K562 (cell line): ENCODE data around the gene LPGAT1. TPM values are rescaled to one million over a fixed set of nuclear protein-coding genes. Genes with fewer than 3 reads are reported as not detected.

Source experiments
- DACH1 ChIP-seq: fragments of 450-650 bp; IDR thresholded peaks from 2 replicates; pipeline ENCODE4 v1.6.1; 2018; ENCODE audit not compliant: partially characterized antibody
- FIP1L1 ChIP-seq: fragments of 200-400 bp; formaldehyde crosslinking; IDR thresholded peaks from 2 replicates; pipeline ENCODE4 v1.6.1; 2018; ENCODE audit warnings: mild to moderate bottlenecking, low read depth, low read length; ENCODE audit not compliant: poor library complexity, severe bottlenecking
- HNRNPK ChIP-seq: fragments of 200-400 bp; formaldehyde crosslinking; IDR thresholded peaks from one replicate; pipeline ENCODE4 v1.6.1; 2018; ENCODE audit warnings: mild to moderate bottlenecking, low read depth, low read length; ENCODE audit not compliant: poor library complexity, severe bottlenecking
- HNRNPL ChIP-seq: fragments of 200-400 bp; formaldehyde crosslinking; IDR thresholded peaks from 2 replicates; pipeline ENCODE4 v1.6.1; 2017; ENCODE audit warnings: low read depth, mild to moderate bottlenecking, low read length
- MLLT1 ChIP-seq, 2 experiments: fragments of 450-650 bp; IDR thresholded peaks; 2 replicates each; pipeline ENCODE4 v1.6.1; 2016
- NCOR1 ChIP-seq: fragments of 450-650 bp; IDR thresholded peaks from 2 replicates; pipeline ENCODE4 v1.6.1; 2016; ENCODE audit warnings: mild to moderate bottlenecking, moderate library complexity
- POLR2B ChIP-seq: fragments of 450-650 bp; IDR thresholded peaks from 2 replicates; pipeline ENCODE4 v1.6.1; 2018; ENCODE audit warnings: low read depth; ENCODE audit not compliant: partially characterized antibody
- SMARCA4 ChIP-seq: fragments of 450-650 bp; IDR thresholded peaks from 2 replicates; pipeline ENCODE4 v1.6.1; 2016
- TAF15 ChIP-seq: fragments of 200-400 bp; formaldehyde crosslinking; IDR thresholded peaks from 2 replicates; pipeline ENCODE4 v1.6.1; 2017; ENCODE audit warnings: mild to moderate bottlenecking, low read depth, low read length, moderate library complexity
- THRAP3 ChIP-seq: fragments of 450-650 bp; IDR thresholded peaks from 2 replicates; pipeline ENCODE4 v1.6.1; 2016; ENCODE audit warnings: mild to moderate bottlenecking, inconsistent platforms, borderline replicate concordance
- USF2 ChIP-seq: sonication (generic); formaldehyde crosslinking; IDR thresholded peaks from 2 replicates; pipeline ENCODE4 v1.5.0; 2020; ENCODE audit warnings: missing genetic modification reagents
- ZBTB34 ChIP-seq: fragments of 250-450 bp; sonication (Bioruptor Pico); IDR thresholded peaks from 2 replicates; pipeline ENCODE4 v1.8.0; 2021; ENCODE audit warnings: mild to moderate bottlenecking, moderate library complexity
- ZFPM2 ChIP-seq: fragments of 250-450 bp; sonication (Bioruptor Pico); IDR thresholded peaks from 2 replicates; pipeline ENCODE4 v1.5.1; 2022; ENCODE audit warnings: mild to moderate bottlenecking
- ZNF318 ChIP-seq, 2 experiments: fragments of 450-650 bp; IDR thresholded peaks; 2 replicates each; pipeline ENCODE4 v1.6.1; 2016; ENCODE audit warnings: mild to moderate bottlenecking in 2 of 2, borderline replicate concordance in 1 of 2, low read depth in 1 of 2, moderate library complexity in 1 of 2
- polyA plus RNA-seq, 8 experiments: library from polyadenylated mRNA; depleted of rRNA in 4 of 8; stranded (reverse) in 5 of 8; unstranded in 3 of 8; fragments of >200 nt; fragmentation: Nextera tagmentation in 2 of 8; fragmentation: Illumina TruSeq in 1 of 8; extraction: Ambion mirVana in 2 of 8; extraction: Trizol in 1 of 8; gene quantifications; 2 replicates each; pipeline versions ENCODE4 v1.2.1 to v1.2.3, GENCODE V29; 2011 to 2014; ENCODE audit warnings: inconsistent platforms in 1 of 8, missing spikeins in 1 of 8
- total RNA-seq, 7 experiments: library from RNA; depleted of rRNA in 6 of 7; stranded (reverse); fragments of >200 nt in 6 of 7; fragmentation: Illumina TruSeq in 2 of 7; extraction: Trizol in 2 of 7; gene quantifications; 2 replicates each; pipeline versions ENCODE4 v1.2.1 to v1.2.3, GENCODE V29; 2011 to 2021; ENCODE audit warnings: low replicate concordance in 1 of 7

The LPGAT1 gene
- total and polyA plus RNA-seq, 9 of the 15 experiments (the other 6 are each of a cell fraction or from before 2014, with no cell fraction given) = 5.7 to 31.4 (median 16.3) TPM

GRCh38 chr1:211698161-211699026, 132.2 kb downstream of the LPGAT1 start (continued):
- TF ChIP-seq ZNF318 (IDR thresholded peaks at IDR 0.05; ENCODE audit: borderline replicate concordance in 1 of 2, low read depth in 1 of 2) (no peak), HNRNPK (no peak), THRAP3 (no peak), MLLT1 (IDR thresholded peaks at IDR 0.05) (0 out of 4 replicates have a peak, but pooled peaks of 1 of the 2 experiments have one; percentile 50), USF2 (CRISPR knock-in tag) (no peak), ZFPM2 (CRISPR knock-in tag) (no peak), DACH1 (no peak), TAF15 (no peak), NCOR1 (no peak), FIP1L1 (no peak), SMARCA4 (no peak), POLR2B (no peak), ZBTB34 (CRISPR knock-in tag) (no peak), HNRNPL (no peak)
